HG03442 (cell line): ENCODE data around the gene SPOCK2.

Source experiments
- ATAC-seq: cut with Tn5 transposase; IDR thresholded peaks from one replicate; pipeline ENCODE4 v1.9.1; 2021; ENCODE audit warnings: mild to moderate bottlenecking, moderate library complexity; ENCODE audit not compliant: unreplicated experiment

SPOCK2 gene

GRCh38 chr10:72090326-72090725 lies 2.0 kb upstream of the SPOCK2 start:
- no peak for ATAC-seq

GRCh38 chr10:72089618-72090017 lies 1.3 kb upstream of the SPOCK2 start:
- no peak for ATAC-seq

- ATAC-seq: no peak
Observed at GRCh38 chr10:72088889-72089575, 681 bp upstream of the SPOCK2 start.

GRCh38 chr10:72087392-72087968 lies 871 bp downstream of the SPOCK2 start:
- no peak for ATAC-seq

- no peak for ATAC-seq
Observed at GRCh38 chr10:72086466-72087391, 1.6 kb downstream of the SPOCK2 start.

GRCh38 chr10:72085864-72086465 lies 2.4 kb downstream of the SPOCK2 start:
- no peak for ATAC-seq

GRCh38 chr10:72085166-72085565 lies 3.2 kb downstream of the SPOCK2 start:
- ATAC-seq: no peak

- no peak for ATAC-seq
Observed at GRCh38 chr10:72083790-72084459, 4.4 kb downstream of the SPOCK2 start.

- no peak for ATAC-seq
Observed at GRCh38 chr10:72082856-72083789, 5.2 kb downstream of the SPOCK2 start.

- ATAC-seq: no peak
Observed at GRCh38 chr10:72081772-72082590, 6.4 kb downstream of the SPOCK2 start.

- no peak for ATAC-seq
Observed at GRCh38 chr10:72081210-72081609, 7.1 kb downstream of the SPOCK2 start.

- ATAC-seq: no peak
Observed at GRCh38 chr10:72080042-72080975, 8.0 kb downstream of the SPOCK2 start.

- ATAC-seq: no peak
Observed at GRCh38 chr10:72079356-72079755, 9.0 kb downstream of the SPOCK2 start.

- ATAC-seq: no peak
Observed at GRCh38 chr10:72077275-72077990, 10.9 kb downstream of the SPOCK2 start.

- no peak for ATAC-seq
Observed at GRCh38 chr10:72076756-72077155, 11.6 kb downstream of the SPOCK2 start.

- no peak for ATAC-seq
Observed at GRCh38 chr10:72075376-72076115, 12.8 kb downstream of the SPOCK2 start.
